K562 (cell line): ENCODE data around the gene SLC39A11.
"Not testable (repeated sequence)": the region's sequence is repeated elsewhere in the genome, so short reads cannot be mapped to it uniquely, and the experiment has no call there.

ENCODE experiments used
- ATF4 ChIP-seq: fragments of 450-650 bp; formaldehyde crosslinking; IDR thresholded peaks from 2 replicates; pipeline ENCODE4 v1.4.0; 2022; ENCODE audit warnings: mild to moderate bottlenecking, moderate library complexity
- CEBPB ChIP-seq: fragments of 450-650 bp; IDR thresholded peaks from 2 replicates; pipeline ENCODE4 v1.6.1; 2016; ENCODE audit warnings: missing genetic modification characterization, missing compliant biosample characterization
- NFIC ChIP-seq: fragments of 450-650 bp; IDR thresholded peaks from 2 replicates; pipeline ENCODE4 v1.6.1; 2017; ENCODE audit warnings: mild to moderate bottlenecking, inconsistent platforms
- POLR2A ChIP-seq: fragments of 450-650 bp; conservative IDR thresholded peaks from 2 replicates; pipeline ENCODE4 v1.6.1; 2016
- TCF3 ChIP-seq: sonication (generic); formaldehyde crosslinking; IDR thresholded peaks from 2 replicates; pipeline ENCODE4 v1.4.0; 2020; ENCODE audit warnings: mild to moderate bottlenecking, missing genetic modification reagents
- TCF7 ChIP-seq: sonication (generic); IDR thresholded peaks from 2 replicates; pipeline ENCODE4 v1.6.1; 2016; ENCODE audit warnings: antibody characterized with exemption, borderline replicate concordance
- TRIM24 ChIP-seq, 2 experiments: fragments of 450-650 bp; IDR thresholded peaks; 2 replicates each; pipeline ENCODE4 v1.6.1; 2016
- ZEB2 ChIP-seq: fragments of 450-650 bp; IDR thresholded peaks from 2 replicates; pipeline ENCODE4 v1.6.1; 2016
- TF ChIP-seq, protein P1 (sequence below): fragments of 450-650 bp; IDR thresholded peaks from 2 replicates; pipeline ENCODE4 v1.6.1; 2017; ENCODE audit warnings: mild to moderate bottlenecking, moderate library complexity
- TF ChIP-seq, protein P2 (sequence below): sonication (generic); formaldehyde crosslinking; IDR thresholded peaks from 2 replicates; pipeline ENCODE4 v1.8.1; 2022; ENCODE audit warnings: missing genetic modification reagents

GRCh38 chr17:72826059-72826458 is 266.4 kb downstream of the SLC39A11 start:
- not testable (repeated sequence) for TF ChIP-seq TCF7; NFIC; TCF3 (CRISPR knock-in tag); ZEB2; POLR2A; ATF4 (CRISPR knock-in tag); TRIM24 (IDR thresholded peaks at IDR 0.05); CEBPB (tag)
- TF ChIP-seq, protein P1, sequence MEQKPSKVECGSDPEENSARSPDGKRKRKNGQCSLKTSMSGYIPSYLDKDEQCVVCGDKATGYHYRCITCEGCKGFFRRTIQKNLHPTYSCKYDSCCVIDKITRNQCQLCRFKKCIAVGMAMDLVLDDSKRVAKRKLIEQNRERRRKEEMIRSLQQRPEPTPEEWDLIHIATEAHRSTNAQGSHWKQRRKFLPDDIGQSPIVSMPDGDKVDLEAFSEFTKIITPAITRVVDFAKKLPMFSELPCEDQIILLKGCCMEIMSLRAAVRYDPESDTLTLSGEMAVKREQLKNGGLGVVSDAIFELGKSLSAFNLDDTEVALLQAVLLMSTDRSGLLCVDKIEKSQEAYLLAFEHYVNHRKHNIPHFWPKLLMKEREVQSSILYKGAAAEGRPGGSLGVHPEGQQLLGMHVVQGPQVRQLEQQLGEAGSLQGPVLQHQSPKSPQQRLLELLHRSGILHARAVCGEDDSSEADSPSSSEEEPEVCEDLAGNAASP, result not testable (repeated sequence)
- TF ChIP-seq, protein P2, sequence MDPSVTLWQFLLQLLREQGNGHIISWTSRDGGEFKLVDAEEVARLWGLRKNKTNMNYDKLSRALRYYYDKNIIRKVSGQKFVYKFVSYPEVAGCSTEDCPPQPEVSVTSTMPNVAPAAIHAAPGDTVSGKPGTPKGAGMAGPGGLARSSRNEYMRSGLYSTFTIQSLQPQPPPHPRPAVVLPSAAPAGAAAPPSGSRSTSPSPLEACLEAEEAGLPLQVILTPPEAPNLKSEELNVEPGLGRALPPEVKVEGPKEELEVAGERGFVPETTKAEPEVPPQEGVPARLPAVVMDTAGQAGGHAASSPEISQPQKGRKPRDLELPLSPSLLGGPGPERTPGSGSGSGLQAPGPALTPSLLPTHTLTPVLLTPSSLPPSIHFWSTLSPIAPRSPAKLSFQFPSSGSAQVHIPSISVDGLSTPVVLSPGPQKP (CRISPR knock-in tag), result not testable (repeated sequence)
